Astrocyte of the spinal cord (primary cell): ENCODE measurements around the gene SUN5.

Experiments
- DNase-seq: peaks from one replicate; pipeline ENCODE4 v3.0.0; 2011; ENCODE audit warnings: low read depth, low spot score
- H3K4me3 ChIP-seq: 2 replicates; pipeline ENCODE4 v1.5.1; 2011; ENCODE audit warnings: low read depth, mild to moderate bottlenecking, low read length, moderate library complexity
- CTCF ChIP-seq: IDR thresholded peaks from 2 replicates; pipeline ENCODE4 v1.5.1; 2012; ENCODE audit warnings: low read depth, mild to moderate bottlenecking, low read length, inconsistent platforms
- in situ Hi-C: cut with HindIII; loops from 2 replicates; pipeline ENCODE4 v1.10.0; 2017; ENCODE audit warnings: low sequenced_read_pairs

SUN5 gene

GRCh38 chr20:33009214-33010132 lies 5.2 kb upstream of the SUN5 start:
- no peak for DNase-seq
- no peak for TF ChIP-seq CTCF
- in situ Hi-C loops = no loop called here
- H3K4me3 ChIP-seq = no peak overlapping the region

GRCh38 chr20:33008336-33009213 lies 4.3 kb upstream of the SUN5 start:
- no peak overlapping the region for H3K4me3 ChIP-seq
- in situ Hi-C loops = no loop called here
- TF ChIP-seq CTCF = no peak
- no peak for DNase-seq

GRCh38 chr20:33007376-33008335 lies 3.4 kb upstream of the SUN5 start, which contains the start of gene BPIFB2:
BPIFB2 (plus strand) TSS chr20:33007704; CDS start chr20:33008575, 871 bp downstream.
- no peak for TF ChIP-seq CTCF
- H3K4me3 ChIP-seq = no peak within 1 kb of the TSS
- in situ Hi-C loops = no loop called here

GRCh38 chr20:33006776-33007375 lies 2.6 kb upstream of the SUN5 start:
- in situ Hi-C loops = no loop called here
- TF ChIP-seq CTCF = no peak
- DNase-seq = no peak
- no peak overlapping the region for H3K4me3 ChIP-seq

More at GRCh38 chr20:33007376-33008335, 3.4 kb upstream of the SUN5 start, which contains the start of gene BPIFB2:
- no peak for DNase-seq

- in situ Hi-C loops = no loop called here
- no peak for TF ChIP-seq CTCF
- H3K4me3 ChIP-seq = no peak overlapping the region
- DNase-seq = no peak
These were observed 1.9 kb upstream of the SUN5 start for GRCh38 chr20:33005908-33006775.
